HG03521 (cell line): ENCODE data around the gene AQP3.
"Not testable (repeated sequence)": the region's sequence is repeated elsewhere in the genome, so short reads cannot be mapped to it uniquely, and the experiment has no call there.

ENCODE experiments used
- ATAC-seq: cut with Tn5 transposase; IDR thresholded peaks from one replicate; pipeline ENCODE4 v1.9.1; 2021; ENCODE audit warnings: mild to moderate bottlenecking, moderate library complexity; ENCODE audit not compliant: unreplicated experiment

The AQP3 gene

DNA sequence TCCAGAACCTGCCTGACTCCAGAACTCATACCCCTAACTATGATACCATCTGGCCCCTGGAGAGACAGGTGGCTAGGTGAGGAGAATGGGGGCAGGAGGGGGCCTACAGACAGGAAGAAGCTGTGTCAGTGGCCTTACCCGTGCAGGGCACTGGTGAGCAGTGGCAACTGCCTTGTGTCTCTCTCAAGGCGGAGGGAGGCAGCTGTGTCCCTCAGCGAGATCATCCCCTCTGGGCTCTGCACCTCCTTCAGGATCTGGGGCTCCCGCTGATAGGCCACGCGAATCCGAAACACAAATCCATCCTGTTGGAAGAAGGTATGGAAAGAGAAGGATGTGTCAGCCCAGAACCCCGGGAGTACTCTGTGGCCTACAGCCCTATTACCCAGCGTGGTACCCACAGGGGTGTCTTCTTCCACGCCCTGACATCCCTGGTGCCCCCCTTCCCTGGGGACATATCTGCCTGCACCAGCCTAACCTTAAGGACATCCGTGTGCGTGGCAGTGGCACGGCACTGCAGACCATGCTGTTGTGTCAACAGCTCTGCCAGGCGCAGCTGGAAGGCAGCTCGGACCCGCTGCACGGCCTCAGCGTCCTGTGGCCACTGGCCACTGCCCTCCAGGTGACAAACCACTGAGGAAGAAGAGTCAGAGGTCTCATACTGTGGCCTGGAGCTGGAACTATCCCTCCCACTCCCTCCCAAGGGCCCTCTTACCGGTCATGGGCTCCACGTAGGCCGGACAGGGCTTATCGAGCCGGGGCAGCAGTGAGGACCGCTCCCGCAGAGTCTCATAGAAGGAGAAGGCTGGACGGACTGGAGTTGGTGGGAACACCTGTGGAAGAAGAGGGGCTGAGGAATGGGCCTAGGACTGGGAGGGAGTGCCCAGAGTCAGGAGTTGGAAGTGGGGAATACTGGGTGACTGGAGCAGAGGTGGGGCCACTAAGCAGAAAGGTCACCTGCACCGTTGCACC lies 18.5 kb upstream of the AQP3 start:
- no peak for ATAC-seq

DNA sequence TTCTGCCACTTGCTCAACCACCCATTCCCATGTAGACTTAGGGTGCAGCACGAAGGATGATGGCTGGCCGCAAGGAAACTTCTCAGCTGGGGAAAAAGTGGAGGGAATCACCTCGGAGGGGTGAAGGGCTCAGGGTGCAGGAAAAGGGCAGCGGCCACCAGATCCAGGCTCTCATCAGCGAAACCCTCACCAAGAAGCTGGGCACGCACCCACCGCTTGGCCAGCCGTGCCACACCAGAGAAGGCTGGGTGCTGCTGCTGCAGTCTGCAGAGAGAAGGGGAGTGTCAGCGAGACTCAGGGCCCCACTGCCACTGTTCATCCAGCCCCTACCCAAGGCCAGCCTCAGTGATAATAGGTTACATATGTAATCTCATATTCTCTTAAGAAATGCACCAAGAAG lies 17.7 kb upstream of the AQP3 start:
- ATAC-seq = no peak

DNA sequence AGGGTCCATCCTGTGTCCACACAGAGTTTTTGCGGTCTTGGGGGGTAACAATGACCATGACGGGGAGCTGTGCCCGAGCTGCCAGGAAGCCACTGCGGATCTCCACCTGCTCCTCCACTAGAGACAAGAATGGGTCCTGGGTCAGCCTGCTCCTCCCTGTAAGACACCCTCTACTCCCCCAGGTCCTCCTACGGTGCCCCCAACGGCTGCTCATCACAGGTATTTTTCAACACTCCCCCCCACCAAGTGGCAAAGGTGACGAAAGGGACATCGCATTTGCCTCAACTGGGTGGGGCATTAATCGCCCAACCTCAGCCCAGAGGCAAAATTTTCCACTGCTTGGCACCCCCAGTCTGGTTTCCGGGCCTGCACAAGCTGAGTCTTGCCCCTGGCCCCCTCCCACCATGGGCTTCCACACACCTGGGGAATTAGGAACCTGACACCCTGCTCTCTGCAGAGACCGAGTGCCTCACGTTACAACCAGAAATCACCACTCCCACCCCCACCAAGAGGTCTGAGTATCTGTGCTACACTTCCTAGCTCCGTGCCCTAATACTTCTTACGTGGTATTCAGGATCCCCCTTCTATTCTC lies 16.7 kb upstream of the AQP3 start:
- ATAC-seq = no peak

DNA sequence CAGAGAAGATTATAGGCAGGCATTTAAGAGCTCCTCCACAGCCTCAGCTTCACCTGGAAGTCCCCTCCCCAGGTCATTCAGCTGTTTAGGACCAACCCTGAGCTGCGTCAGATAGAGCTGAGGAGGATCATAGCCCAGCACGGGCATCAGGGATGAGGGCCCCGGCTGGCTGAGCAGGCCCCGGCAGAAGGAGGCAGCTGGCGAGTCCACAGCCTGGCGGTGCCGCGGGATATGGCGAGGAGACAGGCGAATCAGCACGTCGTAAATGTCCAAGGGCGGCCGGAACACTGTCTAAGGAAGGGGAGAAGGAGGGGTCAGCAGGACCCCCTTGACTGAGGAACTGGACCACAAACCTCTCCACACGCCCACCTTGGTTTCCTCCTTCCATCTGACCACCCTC lies 15.8 kb upstream of the AQP3 start:
- no peak for ATAC-seq

DNA sequence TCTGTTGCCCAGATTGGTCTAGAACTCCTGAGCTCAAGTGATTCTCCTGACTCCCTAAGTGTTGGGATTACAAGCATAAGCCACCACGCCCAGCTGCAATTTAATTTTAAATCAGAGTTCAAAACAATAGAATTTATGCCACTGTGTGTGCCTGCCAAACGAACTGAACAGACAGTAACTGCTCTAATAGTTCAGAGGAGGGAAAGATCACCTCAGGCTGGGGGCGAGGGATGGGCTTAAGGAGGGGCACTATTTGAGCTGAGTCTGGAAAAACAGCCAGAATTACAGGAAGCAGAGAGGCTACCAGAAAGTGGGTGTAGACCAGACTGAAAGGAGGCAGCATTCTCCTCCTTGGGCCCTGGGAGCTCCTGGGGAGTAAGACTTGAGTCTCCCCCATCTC lies 14.1 kb upstream of the AQP3 start:
- ATAC-seq = no peak

DNA sequence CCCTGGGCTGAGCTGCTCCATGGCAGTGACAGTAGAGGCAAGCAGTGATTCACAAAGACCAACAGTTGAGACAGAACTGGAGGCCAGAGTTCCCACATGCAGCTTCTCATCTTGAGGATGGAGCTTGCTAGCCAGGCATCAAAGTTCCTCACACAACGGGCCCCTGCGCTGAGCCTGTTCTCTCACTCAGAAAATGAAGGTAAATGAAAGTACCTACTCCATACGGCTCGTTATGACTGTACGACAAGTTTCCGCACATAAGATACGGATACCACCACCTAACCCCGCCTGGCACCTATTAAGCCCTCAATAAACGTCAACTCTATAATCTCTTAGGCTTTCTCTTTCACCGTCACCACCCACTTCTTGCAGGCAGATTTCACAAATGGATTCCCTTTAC lies 13.5 kb upstream of the AQP3 start:
- no peak for ATAC-seq

DNA sequence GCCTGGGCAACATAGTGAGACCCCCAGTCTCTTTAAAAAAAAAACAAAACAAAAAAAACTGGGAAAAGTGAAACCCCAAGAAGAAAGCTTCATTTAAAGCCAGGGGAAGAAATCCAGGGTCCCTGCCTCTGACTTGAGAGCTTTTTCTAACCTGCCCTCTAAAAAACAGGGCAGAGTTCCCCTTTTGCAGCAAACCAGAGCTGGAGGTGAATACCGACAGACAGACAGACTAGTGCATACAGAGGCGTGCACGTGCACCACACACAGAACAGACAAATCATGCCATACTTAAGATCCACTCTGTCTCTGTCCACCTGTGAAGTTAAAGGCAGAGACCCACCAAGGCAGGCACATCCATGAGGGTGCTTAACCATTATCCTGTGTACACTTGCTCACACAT lies 11.7 kb upstream of the AQP3 start:
- no peak for ATAC-seq

DNA sequence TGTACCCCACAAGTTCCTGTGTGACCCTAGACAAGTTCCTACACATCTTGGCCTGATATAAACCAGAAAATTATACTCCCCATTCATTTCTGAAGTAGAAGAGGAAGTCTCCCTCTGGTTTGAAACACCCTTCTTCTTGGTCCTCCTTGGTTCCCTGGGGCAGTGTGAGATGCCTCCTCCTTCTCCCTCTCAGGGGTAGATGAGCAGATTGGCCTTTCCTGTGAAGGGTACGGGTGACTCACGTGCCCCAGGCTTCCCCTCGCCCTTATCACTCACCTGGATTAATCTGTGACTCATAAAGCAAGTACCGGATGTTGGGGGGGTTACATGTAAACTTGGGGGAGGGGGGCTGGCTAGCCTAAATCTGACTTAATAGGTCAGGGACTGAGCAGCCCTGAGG lies 11.1 kb upstream of the AQP3 start:
- no peak for ATAC-seq

DNA sequence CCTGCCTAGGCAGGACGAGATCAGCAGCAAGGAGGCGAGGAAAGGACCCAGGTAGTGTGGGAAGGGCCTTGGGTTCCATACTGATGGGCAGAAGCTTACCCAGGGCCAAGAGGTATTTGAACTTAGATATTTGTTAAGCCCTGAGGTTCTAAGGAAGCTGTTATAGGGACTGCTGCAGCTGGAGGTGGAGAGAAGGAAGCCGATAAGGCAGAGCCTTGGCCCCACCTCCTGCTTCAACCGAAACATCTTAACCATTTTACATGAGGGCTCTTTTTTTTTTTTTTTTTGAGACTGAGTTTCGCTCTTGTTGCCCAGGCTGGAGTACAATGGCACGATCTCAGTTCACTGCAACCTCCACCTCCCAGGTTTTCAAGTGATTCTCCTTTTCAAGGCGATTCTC lies 8.6 kb upstream of the AQP3 start:
- no peak for ATAC-seq

DNA sequence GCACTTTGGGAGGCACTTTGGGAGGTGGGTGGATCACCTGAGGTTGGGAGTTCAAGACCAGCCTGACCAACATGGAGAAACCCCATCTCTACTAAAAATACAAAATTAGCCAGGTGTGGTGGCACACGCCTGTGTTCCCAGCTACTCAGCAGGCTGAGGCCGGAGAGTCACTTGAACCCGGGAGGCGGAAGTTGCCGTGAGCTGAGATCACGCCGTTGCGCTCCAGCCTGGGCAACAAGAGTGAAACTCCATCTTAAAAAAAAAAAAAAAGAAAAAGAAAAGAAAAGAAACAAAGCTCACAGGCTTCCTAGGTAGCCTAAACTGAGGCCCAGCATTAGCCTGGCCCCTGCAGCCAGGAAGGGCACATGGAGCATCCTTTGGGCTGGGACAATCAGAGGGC lies 8.1 kb upstream of the AQP3 start:
- ATAC-seq = not testable (repeated sequence)

DNA sequence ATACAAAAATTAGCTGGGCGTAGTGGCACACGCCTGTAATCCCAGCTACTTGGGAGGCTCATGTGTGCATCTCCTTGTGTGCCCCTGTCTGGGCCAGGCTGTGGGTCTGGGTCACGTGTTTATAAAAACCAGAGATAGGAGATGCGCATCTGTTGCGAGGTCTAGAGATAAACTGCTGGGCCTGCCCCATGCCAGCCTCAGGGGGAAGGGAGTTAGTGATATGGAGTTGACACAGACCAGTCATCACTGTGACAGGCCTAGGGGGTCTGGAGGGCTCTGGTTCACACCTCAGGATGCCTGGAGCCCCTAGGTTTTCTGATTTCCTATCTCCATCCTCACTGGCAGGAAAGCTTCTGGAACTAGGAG lies 7.3 kb upstream of the AQP3 start:
- not testable (repeated sequence) for ATAC-seq

DNA sequence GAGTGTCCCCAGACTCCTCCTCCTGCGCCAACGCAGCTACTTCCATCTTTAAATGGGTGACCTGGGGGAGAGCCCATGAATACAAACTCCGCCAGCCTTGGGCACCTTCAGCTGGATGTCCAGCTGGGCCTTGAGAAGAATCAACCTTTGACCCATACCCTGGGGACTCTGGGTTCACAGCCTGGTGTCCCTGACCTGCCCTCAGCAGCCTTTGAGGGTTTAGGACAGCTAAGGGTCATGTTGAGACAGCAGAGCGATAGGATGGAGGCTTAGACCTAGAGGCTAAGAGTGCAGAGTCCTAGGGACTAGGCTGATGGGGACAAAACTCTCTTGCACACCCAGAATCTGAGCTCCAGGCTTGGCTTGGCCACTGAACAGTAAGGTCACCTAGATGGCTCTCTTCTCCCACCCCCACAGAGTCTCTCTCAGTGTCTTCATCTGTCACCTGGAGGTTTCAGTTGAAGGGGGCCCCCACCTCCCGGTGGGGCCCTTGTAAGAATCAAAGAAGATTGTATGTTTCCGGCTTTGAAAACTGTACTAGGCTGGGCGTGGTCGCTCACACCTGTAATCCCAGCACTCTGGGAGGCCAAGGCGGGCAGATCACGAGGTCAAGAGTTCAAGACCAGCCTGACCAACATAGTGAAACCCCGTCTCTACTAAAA lies 6.7 kb upstream of the AQP3 start:
- ATAC-seq = no peak

DNA sequence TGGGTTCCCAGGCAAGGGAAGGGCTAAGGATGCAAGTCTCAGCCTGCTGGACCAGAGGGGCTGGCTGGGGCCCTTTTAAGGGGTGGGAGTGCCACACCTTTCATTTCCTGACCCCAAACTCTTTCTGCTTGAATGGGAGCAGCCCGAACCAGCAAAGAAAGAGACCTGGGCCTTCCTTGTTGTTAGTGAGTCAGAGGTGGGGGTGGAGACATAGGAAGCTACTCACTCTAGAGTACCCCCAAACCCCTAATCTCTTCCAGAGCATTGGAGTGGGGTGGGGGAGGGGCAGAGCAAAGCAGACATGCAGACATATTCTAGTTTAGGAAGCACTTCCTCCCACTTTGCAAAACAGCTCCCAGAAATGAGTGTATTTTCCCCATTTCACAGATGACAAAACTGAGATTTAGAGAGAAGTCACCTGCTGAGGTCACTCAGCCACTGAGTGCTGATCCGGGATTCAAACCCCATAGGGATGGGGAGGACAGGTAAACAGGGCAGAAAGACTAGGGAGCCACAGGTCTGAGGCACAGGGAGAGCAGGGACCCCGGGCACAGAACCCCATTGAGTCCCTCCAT lies 6.0 kb upstream of the AQP3 start:
- no peak for ATAC-seq

DNA sequence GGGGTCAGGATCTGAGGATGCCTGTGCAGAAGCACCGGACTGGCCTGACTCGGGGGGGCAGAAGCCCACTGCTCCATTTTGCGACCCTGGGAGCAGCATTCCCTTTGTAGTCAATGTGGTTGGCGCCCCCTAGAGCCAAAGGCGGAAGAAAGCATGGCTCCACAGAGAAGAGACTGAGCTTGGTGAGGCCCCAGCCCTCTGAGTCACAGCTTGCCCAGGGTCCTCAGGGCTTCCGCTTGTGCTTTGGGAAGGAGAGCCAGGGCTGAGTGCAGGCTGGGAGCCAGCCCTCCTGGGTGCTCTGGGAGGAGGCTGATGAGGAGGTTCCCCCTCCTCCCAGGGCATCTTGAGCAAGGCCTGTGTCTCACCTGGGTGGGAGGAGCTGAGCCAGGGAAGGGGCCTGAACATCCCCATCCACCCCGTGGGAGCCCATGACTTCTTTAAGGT lies 5.5 kb upstream of the AQP3 start:
- no peak for ATAC-seq

DNA sequence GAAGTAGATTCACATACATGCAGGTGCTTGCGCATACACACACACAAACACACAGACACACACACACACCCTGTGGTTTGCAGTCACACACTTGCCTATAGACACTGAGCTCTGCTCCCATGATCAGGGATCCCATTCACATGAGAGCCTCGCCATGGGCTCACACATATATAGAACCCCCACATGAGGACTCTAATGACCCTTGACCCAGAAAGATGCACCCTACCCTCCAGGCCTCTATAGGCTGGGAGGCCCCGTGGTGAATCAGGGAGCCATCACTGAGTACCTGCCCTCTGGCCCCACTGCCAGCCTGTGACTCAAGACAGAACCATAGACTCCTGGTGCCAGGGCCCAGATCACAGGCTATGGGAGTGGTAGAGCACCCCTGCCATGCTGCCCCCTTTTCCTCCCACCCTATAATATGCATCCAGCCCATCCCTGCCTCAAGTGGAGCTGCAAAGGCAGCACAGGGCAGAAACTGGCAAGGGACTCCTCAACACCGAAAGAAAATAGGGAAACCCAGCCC lies 3.3 kb upstream of the AQP3 start:
- no peak for ATAC-seq

DNA sequence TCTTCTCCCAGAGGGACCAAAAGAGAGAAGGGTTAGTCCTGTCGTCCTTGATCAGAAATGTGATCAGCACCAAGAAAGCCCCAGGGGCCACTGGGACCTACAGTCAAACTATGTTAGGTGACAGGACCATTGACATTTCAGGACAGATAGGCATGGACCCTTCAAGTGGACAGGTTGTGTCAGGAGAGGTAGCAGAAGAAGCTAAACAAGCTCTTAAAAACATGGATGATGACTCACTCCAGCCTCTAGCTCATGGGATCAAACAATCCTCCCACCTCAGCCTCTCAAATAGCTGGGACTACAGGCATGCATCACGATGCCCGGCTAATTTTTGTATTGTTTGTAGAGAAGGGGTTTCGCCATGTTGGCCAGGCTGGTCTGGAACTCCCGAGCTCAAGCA lies 2.3 kb upstream of the AQP3 start:
- ATAC-seq = no peak

DNA sequence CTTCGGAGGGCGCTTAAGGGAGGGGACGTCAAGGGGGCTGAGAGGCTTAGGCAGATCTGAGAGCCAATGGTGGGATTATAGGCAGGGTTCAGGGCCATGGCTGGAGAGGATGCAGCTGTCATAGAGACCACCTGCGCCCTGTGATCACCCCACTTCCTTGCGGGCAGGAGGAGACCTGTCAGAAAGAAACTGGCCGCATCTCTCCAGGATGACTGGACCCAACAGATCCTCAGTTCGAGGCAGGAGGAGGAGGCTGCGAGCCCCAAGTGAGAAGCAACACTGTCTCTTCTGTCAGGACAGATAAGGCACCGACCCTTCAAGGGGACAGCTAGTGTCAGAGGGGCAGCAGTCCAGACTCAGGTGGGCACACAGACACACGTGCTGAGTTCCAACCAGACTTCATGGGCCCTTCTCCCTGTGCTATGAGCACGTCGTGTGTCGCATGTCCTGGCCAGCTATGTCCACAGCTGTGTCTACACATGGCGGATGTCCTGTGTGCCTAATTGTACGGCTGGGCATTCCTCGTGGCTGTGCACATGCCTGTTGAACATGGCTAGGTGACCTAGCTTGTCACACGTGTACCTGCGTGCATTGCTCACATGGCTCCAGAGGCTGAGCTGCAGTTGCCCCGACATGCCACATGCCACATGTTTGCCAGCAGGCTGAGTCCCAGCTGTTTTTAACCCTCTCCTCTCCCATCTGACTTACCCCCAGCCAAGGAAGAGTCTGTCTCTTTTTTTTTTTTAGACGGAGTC lies 583 bp upstream of the AQP3 start:
- no peak for ATAC-seq

DNA sequence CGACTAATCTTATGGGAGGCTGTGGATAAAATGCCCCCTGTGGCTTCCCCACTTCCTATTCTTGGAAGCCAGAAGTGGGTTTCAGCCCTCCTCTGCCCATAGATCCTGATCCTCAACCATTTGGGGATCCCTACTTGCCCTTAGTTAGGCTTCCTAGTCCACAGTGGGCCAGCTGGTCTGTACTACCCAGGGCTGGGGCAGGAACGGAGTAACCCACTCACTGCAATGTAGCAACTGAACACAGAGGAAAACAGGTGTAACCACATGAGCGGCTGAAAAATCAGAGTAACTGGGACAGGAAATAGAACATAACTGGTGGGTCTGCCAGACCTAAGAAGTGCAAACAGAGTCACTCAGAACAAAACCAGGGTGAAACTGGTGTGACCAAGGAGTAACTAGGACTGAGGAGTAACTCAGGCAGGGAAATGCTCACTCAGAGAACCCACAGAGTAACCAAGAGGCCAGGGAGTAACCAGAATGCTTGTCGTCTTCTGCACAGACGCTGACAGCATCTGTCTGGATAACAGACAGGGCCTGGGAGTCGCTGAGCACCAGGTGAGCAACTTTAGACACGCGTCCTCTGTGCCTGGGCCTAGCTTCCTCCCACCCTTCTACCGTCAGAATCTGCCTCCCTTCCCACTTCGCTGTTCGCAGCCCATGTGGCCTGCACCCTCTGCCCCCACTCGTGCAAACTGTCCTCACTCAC lies 1.0 kb downstream of the AQP3 start:
- peak; percentile 75 for ATAC-seq

DNA sequence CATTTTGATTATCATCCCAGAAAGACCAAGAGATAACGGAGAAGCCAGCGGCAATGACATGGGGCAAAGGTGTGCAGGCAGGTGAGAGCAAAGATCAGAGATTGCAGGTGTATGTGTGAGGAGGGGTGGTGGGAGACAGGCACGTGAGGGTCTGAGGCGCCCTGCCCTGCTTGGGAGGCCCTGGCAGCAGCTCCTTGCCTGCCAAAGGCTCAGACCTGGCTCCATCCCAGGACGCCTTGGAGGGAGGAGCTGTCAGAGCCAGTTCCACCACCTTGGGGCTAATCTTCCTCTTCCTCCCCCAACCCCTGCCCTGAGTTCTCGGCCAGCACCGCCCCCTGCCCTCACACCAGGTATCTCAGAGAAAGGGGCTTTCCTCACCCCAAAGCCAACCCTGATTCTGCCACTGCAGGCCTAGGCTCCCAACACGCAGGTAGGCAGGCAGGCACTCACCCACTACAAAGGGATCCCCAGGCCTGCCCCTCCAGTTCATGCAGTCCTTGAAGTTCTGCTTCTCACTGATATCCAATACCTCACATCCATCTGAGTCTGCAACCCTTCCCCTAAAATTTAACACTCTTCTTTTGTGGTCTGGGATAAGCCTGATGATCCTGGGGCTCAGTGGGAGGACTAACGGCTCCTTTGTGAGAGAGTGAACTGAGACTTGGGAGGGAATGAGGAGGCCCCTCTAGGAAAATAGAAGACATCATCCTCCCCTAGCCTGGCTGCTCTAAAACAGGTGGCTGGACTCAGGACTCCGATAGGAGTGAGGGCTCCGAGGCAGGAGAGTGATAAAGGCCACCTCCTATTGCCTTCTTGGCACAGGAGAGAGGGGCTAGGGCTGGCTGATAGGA lies 1.8 kb downstream of the AQP3 start:
- no peak for ATAC-seq
